Small intestine (tissue), 7 donors: Measurements from ENCODE around the gene CAPZB. TPM values are rescaled to one million over a fixed set of nuclear protein-coding genes. Genes with fewer than 3 reads are reported as not detected.

Source experiments
- DNase-seq, 2 donors: peaks; one replicate each; pipeline versions ENCODE4 v3.0.0 to v3.0.0-alpha.2; 2013
- FAIRE-seq: peaks from 2 replicates; lab custom pipeline; 2012; peaks lifted over from hg19 to GRCh38; lab: Jason Lieb, UNC
- H3K27ac ChIP-seq, 3 donors: one replicate each; pipeline ENCODE4 v1.5.1; 2013; ENCODE audit warnings: low read length in 2 of 3, mild to moderate bottlenecking in 2 of 3, control low read depth in 1 of 3, inconsistent platforms in 1 of 3, low read depth in 1 of 3, moderate library complexity in 1 of 3
- H3K27me3 ChIP-seq, 3 donors: one replicate each; pipeline ENCODE4 v1.6.1; 2013; ENCODE audit warnings: low read length in 3 of 3, inconsistent platforms in 1 of 3; ENCODE audit not compliant: control insufficient read depth in 3 of 3, insufficient read depth in 3 of 3
- H3K36me3 ChIP-seq, 3 donors: one replicate each; pipeline ENCODE4 v1.6.1; 2013; ENCODE audit warnings: low read length in 3 of 3, inconsistent platforms in 1 of 3, low read depth in 1 of 3, mild to moderate bottlenecking in 1 of 3, moderate library complexity in 1 of 3; ENCODE audit not compliant: control insufficient read depth in 3 of 3, insufficient read depth in 2 of 3
- H3K4me1 ChIP-seq, 3 donors: one replicate each; pipeline ENCODE4 v1.6.1; 2013; ENCODE audit warnings: low read length in 2 of 3, inconsistent platforms in 1 of 3, low read depth in 1 of 3, mild to moderate bottlenecking in 1 of 3, moderate library complexity in 1 of 3; ENCODE audit not compliant: control insufficient read depth in 3 of 3, insufficient read depth in 2 of 3
- H3K4me3 ChIP-seq, 3 donors: one replicate each; pipeline ENCODE4 v1.5.1; 2013; ENCODE audit warnings: low read length in 3 of 3, control low read depth in 1 of 3, inconsistent platforms in 1 of 3, low read depth in 1 of 3, mild to moderate bottlenecking in 1 of 3, moderate library complexity in 1 of 3
- H3K9me3 ChIP-seq, 2 donors: one replicate each; pipeline ENCODE4 v1.6.1; 2013; ENCODE audit warnings: low read depth in 1 of 2, low read length in 1 of 2; ENCODE audit not compliant: control insufficient read depth in 2 of 2, insufficient read depth in 1 of 2
- WGBS, 3 donors: extraction: QIAGEN DNeasy Blood & Tissue Kit; methylation state at CpG; one replicate each; pipeline ENCODE4 v1.1.7; 2013; 5-methylcytosine and 5-hydroxymethylcytosine counted together
- polyA plus RNA-seq, 4 donors: library from polyadenylated mRNA; stranded (reverse) in 3 of 4; unstranded in 1 of 4; fragments of 200-250 nt in 3 of 4; fragments of 120-200 nt in 1 of 4; gene quantifications; one replicate each; pipeline versions ENCODE4 v1.2.1 to v1.2.3, GENCODE V29; 2013
- donor health status: healthy with polysubstance abuse.
- donor health status: control.
- donor health status: control.
- donor health status: Bipolar disorder and iron deficiency.
- donor health status: healthy.

Gene CAPZB
- polyA plus RNA-seq, 4 donors: 245 to 292 (median 276) TPM

GRCh38 chr1:19495000-19495656, 9.8 kb upstream of the CAPZB start:
- Histone ChIP-seq H3K9me3 (peaks cover 0 to 6% of the 10 kb centered on the region in 2 donors), H3K4me3 (no peak overlapping the region), H3K36me3 (no peaks in the 10 kb centered on the region), H3K27ac (peak overlapping the region in 2 of 3 donors; percentile 67 to 76), H3K27me3 (no peaks in the 10 kb centered on the region), H3K4me1 (peaks cover 0 to 7% (median 0%) of the 10 kb centered on the region in 3 donors)
- DNase-seq (no peak), FAIRE-seq (no peak)
- 78 to 82% (median 79%) methylated on average over 11 of the region's 11 CpGs for WGBS, 3 donors

- DNase-seq: no peak
- H3K4me1 ChIP-seq: peaks cover 0 to 7% (median 0%) of the 10 kb centered on the region in 3 donors
- H3K27me3 ChIP-seq: no peaks in the 10 kb centered on the region
- 45 to 87% (median 86%) methylated on average over 2 of the region's 2 CpGs for WGBS, 3 donors
- H3K4me3 ChIP-seq: no peak overlapping the region
- H3K36me3 ChIP-seq: no peaks in the 10 kb centered on the region
- FAIRE-seq: no peak
- H3K27ac ChIP-seq: no peak overlapping the region
- H3K9me3 ChIP-seq: peaks cover 0 to 2% of the 10 kb centered on the region in 2 donors
Observed at GRCh38 chr1:19493547-19493946, 8.2 kb upstream of the CAPZB start.

- no peak overlapping the region for H3K4me3 ChIP-seq
- FAIRE-seq: no peak
Observed at GRCh38 chr1:19489996-19490395, 4.7 kb upstream of the CAPZB start.

GRCh38 chr1:19488136-19488535, 2.8 kb upstream of the CAPZB start:
- no peaks in the 10 kb centered on the region for H3K9me3 ChIP-seq
- DNase-seq (no peak), FAIRE-seq (no peak)
- no peak overlapping the region for H3K4me3 ChIP-seq
- WGBS, 3 donors: 74 to 76% (median 75%) methylated on average over 7 of the region's 7 CpGs
- no peaks in the 10 kb centered on the region for H3K27me3 ChIP-seq
- H3K27ac ChIP-seq: peak overlapping the region in 1 of 3 donors; percentile 34
- H3K4me1 ChIP-seq: peaks cover 3 to 23% (median 7%) of the 10 kb centered on the region in 3 donors
- H3K36me3 ChIP-seq: peaks cover 0 to 10% (median 0%) of the 10 kb centered on the region in 3 donors

More at GRCh38 chr1:19489996-19490395, 4.7 kb upstream of the CAPZB start:
- no peaks in the 10 kb centered on the region for H3K9me3 ChIP-seq
- H3K4me1 ChIP-seq: peaks cover 0 to 11% (median 4%) of the 10 kb centered on the region in 3 donors
- no peaks in the 10 kb centered on the region for H3K27me3 ChIP-seq
- DNase-seq: no peak
- H3K27ac ChIP-seq: no peak overlapping the region
- WGBS, 3 donors: 82 to 93% (median 92%) methylated on average over 2 of the region's 2 CpGs
- H3K36me3 ChIP-seq: no peaks in the 10 kb centered on the region

GRCh38 chr1:19484798-19485361, 459 bp downstream of the CAPZB start:
- peaks cover 11 to 42% (median 22%) of the 10 kb centered on the region in 3 donors for H3K4me1 ChIP-seq
- H3K27ac ChIP-seq: peak overlapping the region; percentile 96 to 98 (median 97)
- peaks cover 0 to 31% (median 0%) of the 10 kb centered on the region in 3 donors for H3K36me3 ChIP-seq
- H3K4me3 ChIP-seq: peak overlapping the region; percentile 70 to 97 (median 96)
- DNase-seq: peak in 1 of 2 donors; percentile 70
- FAIRE-seq: no peak
- WGBS, 3 donors: 0 to 3% (median 1%) methylated on average over 15 to 29 of the region's 29 CpGs
- H3K27me3 ChIP-seq: no peaks in the 10 kb centered on the region
- H3K9me3 ChIP-seq: no peaks in the 10 kb centered on the region

GRCh38 chr1:19484338-19484797, 971 bp downstream of the CAPZB start:
- Histone ChIP-seq H3K36me3 (peaks cover 0 to 31% (median 0%) of the 10 kb centered on the region in 3 donors), H3K4me3 (peak overlapping the region; percentile 70 to 97 (median 96)), H3K27me3 (no peaks in the 10 kb centered on the region), H3K9me3 (no peaks in the 10 kb centered on the region), H3K4me1 (peaks cover 11 to 42% (median 22%) of the 10 kb centered on the region in 3 donors), H3K27ac (peak overlapping the region; percentile 96 to 98 (median 97))
- no peak for FAIRE-seq
- 1 to 2% (median 1%) methylated on average over 28 to 32 of the region's 32 CpGs for WGBS, 3 donors
- peak in 1 of 2 donors; percentile 61 for DNase-seq

- 40 to 56% (median 40%) methylated on average over 3 of the region's 3 CpGs for WGBS, 3 donors
- no peak for FAIRE-seq
- peaks cover 13 to 42% (median 22%) of the 10 kb centered on the region in 3 donors for H3K4me1 ChIP-seq
- H3K27ac ChIP-seq: peak overlapping the region; percentile 96 to 98 (median 97)
- no peaks in the 10 kb centered on the region for H3K9me3 ChIP-seq
- peak overlapping the region in 2 of 3 donors; percentile 70 to 96 for H3K4me3 ChIP-seq
- no peaks in the 10 kb centered on the region for H3K27me3 ChIP-seq
- no peak for DNase-seq
- H3K36me3 ChIP-seq: peaks cover 0 to 37% (median 0%) of the 10 kb centered on the region in 3 donors
Observed at GRCh38 chr1:19483691-19484090, 1.6 kb downstream of the CAPZB start.

- 53 to 61% (median 59%) methylated on average over 3 of the region's 3 CpGs for WGBS, 3 donors
- H3K27me3 ChIP-seq: no peaks in the 10 kb centered on the region
- peak overlapping the region in 1 of 3 donors; percentile 70 for H3K4me3 ChIP-seq
- peaks cover 13 to 42% (median 22%) of the 10 kb centered on the region in 3 donors for H3K4me1 ChIP-seq
- no peaks in the 10 kb centered on the region for H3K9me3 ChIP-seq
- FAIRE-seq: no peak
- H3K36me3 ChIP-seq: peaks cover 0 to 41% (median 0%) of the 10 kb centered on the region in 3 donors
- H3K27ac ChIP-seq: peak overlapping the region in 2 of 3 donors; percentile 97 to 98
- DNase-seq: no peak
Observed at GRCh38 chr1:19483261-19483660, 2.1 kb downstream of the CAPZB start.
